Activated CD8-positive, alpha-beta T cell treated with anti-CD3 and anti-CD28 coated beads for 36 hours (primary cell): ENCODE measurements around the gene SLC30A9. TPM values are rescaled to one million over a fixed set of nuclear protein-coding genes. Genes with fewer than 3 reads are reported as not detected.

Source experiments
- ATAC-seq: fragments of 200-7000 bp; cut with Tn5 transposase; one replicate; pipeline ENCODE4 v1.10.0; 2021; ENCODE audit warnings: mild to moderate bottlenecking, moderate library complexity
- CTCF ChIA-PET: fragments of 350-600 bp; sonication (Branson Sonifier 250); formaldehyde crosslinking; loops from one replicate; lab custom pipeline; 2021; ENCODE audit warnings: antibody characterized with exemption; lab: Charles Lee
- POLR2A ChIA-PET: fragments of 350-600 bp; sonication (Branson Sonifier 250); formaldehyde crosslinking; loops from one replicate; lab custom pipeline; 2021; ENCODE audit warnings: antibody characterized with exemption; lab: Charles Lee
- DNase-seq: peaks from one replicate; pipeline ENCODE4 v3.0.0-alpha.2; 2020
- H3K27ac Mint-ChIP-seq: one replicate; pipeline ENCODE4 v1.8.0; 2021; ENCODE audit warnings: mild to moderate bottlenecking, mixed read lengths
- H3K27me3 Mint-ChIP-seq: one replicate; pipeline ENCODE4 v1.8.0; 2021; ENCODE audit warnings: mixed read lengths
- H3K36me3 Mint-ChIP-seq: one replicate; pipeline ENCODE4 v1.8.0; 2021; ENCODE audit warnings: low read depth, mixed read lengths
- H3K4me1 Mint-ChIP-seq: one replicate; pipeline ENCODE4 v1.8.0; 2021; ENCODE audit warnings: low read depth, mixed read lengths
- H3K4me3 Mint-ChIP-seq: one replicate; pipeline ENCODE4 v1.8.0; 2021; ENCODE audit warnings: mild to moderate bottlenecking, moderate library complexity, mixed read lengths
- H3K9me3 Mint-ChIP-seq: one replicate; pipeline ENCODE4 v1.8.0; 2021; ENCODE audit warnings: mixed read lengths
- CTCF ChIP-seq: fragments of 200-600 bp; IDR thresholded peaks from one replicate; pipeline ENCODE4 v1.8.0; 2022; ENCODE audit warnings: antibody characterized with exemption, mild to moderate bottlenecking
- intact Hi-C: fragments of 100-400 bp; cut with micrococcal nuclease; formaldehyde crosslinking; loops from one replicate; pipeline ENCODE4 v1.10.0; 2022
- total RNA-seq, 2 experiments: library from RNA; stranded (reverse); gene quantifications; one replicate each; pipeline ENCODE4 v1.2.3, GENCODE V29; 2021

Gene SLC30A9
- total RNA-seq, 2 experiments from 2014 or later, result 42.5 to 51.6 TPM

- CTCF ChIA-PET, result interaction anchor here (1.2 to 1.7 kb wide), 2 partner anchors 9 to 18 kb away, joined by 3 to 8 read pairs; no protein-coding TSS in a partner anchor
Measured at GRCh38 chr4:41975341-41975740, 15.0 kb upstream of the SLC30A9 start.

GRCh38 chr4:41976775-41977516 lies 13.4 kb upstream of the SLC30A9 start:
- H3K36me3 Mint-ChIP-seq, result no peaks in the 10 kb centered on the region
- TF ChIP-seq CTCF, result no peak
- no peak for ATAC-seq
- H3K27me3 Mint-ChIP-seq, result peaks cover 4% of the 10 kb centered on the region
- CTCF ChIA-PET, result interaction anchor here (0.8 to 1.7 kb wide), 5 partner anchors 10 to 55 kb away, joined by 3 to 8 read pairs (median 3); no protein-coding TSS in a partner anchor
- peaks cover 6% of the 10 kb centered on the region for H3K4me1 Mint-ChIP-seq
- H3K27ac Mint-ChIP-seq, result no peak overlapping the region
- H3K4me3 Mint-ChIP-seq, result no peak overlapping the region
- POLR2A ChIA-PET, result no interaction called here
- DNase-seq, result no peak
- intact Hi-C loops, result no loop called here
- no peaks in the 10 kb centered on the region for H3K9me3 Mint-ChIP-seq

More at GRCh38 chr4:41975341-41975740, 15.0 kb upstream of the SLC30A9 start:
- H3K4me1 Mint-ChIP-seq, result peaks cover 6% of the 10 kb centered on the region
- no peak for TF ChIP-seq CTCF
- H3K9me3 Mint-ChIP-seq, result no peaks in the 10 kb centered on the region
- peak; percentile 39 for ATAC-seq
- no peak for DNase-seq
- H3K27me3 Mint-ChIP-seq, result peaks cover 4% of the 10 kb centered on the region
- H3K36me3 Mint-ChIP-seq, result no peaks in the 10 kb centered on the region
- H3K27ac Mint-ChIP-seq, result no peak overlapping the region
- intact Hi-C loops, result no loop called here
- no peak overlapping the region for H3K4me3 Mint-ChIP-seq
- POLR2A ChIA-PET, result no interaction called here

- Mint-ChIP-seq H3K9me3 (no peaks in the 10 kb centered on the region), H3K27ac (no peak overlapping the region), H3K4me1 (peaks cover 6% of the 10 kb centered on the region), H3K36me3 (no peaks in the 10 kb centered on the region), H3K27me3 (peaks cover 4% of the 10 kb centered on the region), H3K4me3 (no peak overlapping the region)
- ATAC-seq (no peak), DNase-seq (no peak)
- no peak for TF ChIP-seq CTCF
- intact Hi-C loops, result no loop called here
- CTCF ChIA-PET, result no interaction called here
- POLR2A ChIA-PET, result no interaction called here
Measured at GRCh38 chr4:41977709-41978108, 12.6 kb upstream of the SLC30A9 start.

GRCh38 chr4:41981456-41981855 lies 8.9 kb upstream of the SLC30A9 start, which contains the start of gene DCAF4L1:
Gene DCAF4L1 (plus strand): TSS chr4:41981756. CDS start chr4:41981793, 37 bp downstream.
- Mint-ChIP-seq H3K36me3 (no peaks in the 10 kb centered on the region), H3K27ac (no peak within 1 kb of the TSS), H3K9me3 (no peaks in the 10 kb centered on the region), H3K4me1 (no peaks in the 10 kb centered on the region), H3K27me3 (peaks cover 1% of the 10 kb centered on the region), H3K4me3 (no peak within 1 kb of the TSS)
- DNase-seq (no peak), ATAC-seq (no peak)
- ChIA-PET CTCF (no interaction called here), POLR2A (no interaction called here)
- intact Hi-C loops, result no loop called here
- no peak for TF ChIP-seq CTCF

- Mint-ChIP-seq H3K4me1 (no peaks in the 10 kb centered on the region), H3K27ac (no peak overlapping the region), H3K9me3 (no peaks in the 10 kb centered on the region), H3K36me3 (no peaks in the 10 kb centered on the region), H3K27me3 (peaks cover 1% of the 10 kb centered on the region), H3K4me3 (no peak overlapping the region)
- POLR2A ChIA-PET, result no interaction called here
- DNase-seq (no peak), ATAC-seq (no peak)
- TF ChIP-seq CTCF, result no peak
- intact Hi-C loops, result no loop called here
- CTCF ChIA-PET, result no interaction called here
Measured at GRCh38 chr4:41982716-41983115, 7.6 kb upstream of the SLC30A9 start.
